Raji (cell line): ENCODE data around the gene ACTRT2.

Experiments
- POLR2A ChIP-seq: IDR thresholded peaks from 2 replicates; pipeline ENCODE4 v1.6.1; 2011; ENCODE audit warnings: low read depth, low read length, control low read depth; ENCODE audit not compliant: insufficient read depth

ACTRT2 gene

GRCh38 chr1:3058263-3059030 is 37.2 kb downstream of the ACTRT2 start:
- TF ChIP-seq POLR2A: no peak

GRCh38 chr1:3060127-3060526 is 38.9 kb downstream of the ACTRT2 start:
- TF ChIP-seq POLR2A: no peak

- no peak for TF ChIP-seq POLR2A
Observed at GRCh38 chr1:3060601-3061551, 39.6 kb downstream of the ACTRT2 start.

GRCh38 chr1:3061566-3061965 is 40.3 kb downstream of the ACTRT2 start:
- no peak for TF ChIP-seq POLR2A

- no peak for TF ChIP-seq POLR2A
Observed at GRCh38 chr1:3061981-3062615, 40.8 kb downstream of the ACTRT2 start.

- TF ChIP-seq POLR2A: no peak
Observed at GRCh38 chr1:3062616-3063378, 41.5 kb downstream of the ACTRT2 start.

GRCh38 chr1:3063379-3064295 is 42.4 kb downstream of the ACTRT2 start:
- TF ChIP-seq POLR2A: no peak

GRCh38 chr1:3064296-3064850 is 43.1 kb downstream of the ACTRT2 start:
- TF ChIP-seq POLR2A: no peak

- TF ChIP-seq POLR2A: no peak
Observed at GRCh38 chr1:3064901-3065300, 43.6 kb downstream of the ACTRT2 start.

- TF ChIP-seq POLR2A: no peak
Observed at GRCh38 chr1:3065396-3065795, 44.1 kb downstream of the ACTRT2 start.

- TF ChIP-seq POLR2A: no peak
Observed at GRCh38 chr1:3065797-3066196, 44.5 kb downstream of the ACTRT2 start.

GRCh38 chr1:3066250-3066711 is 45.0 kb downstream of the ACTRT2 start:
- no peak for TF ChIP-seq POLR2A

GRCh38 chr1:3066826-3067225 is 45.6 kb downstream of the ACTRT2 start:
- TF ChIP-seq POLR2A: no peak
